Stimulated activated CD8-positive, alpha-beta memory T cell treated with anti-CD3 and anti-CD28 coated beads, Interleukin-2, amount 100 ng/mL, for 48 hours (primary cell): ENCODE measurements around the gene CCDC142.
A peak's percentile ranks its signal among the peaks of the same experiment; 100 is the strongest.

Source experiments
- DNase-seq, 2 donors: peaks; one replicate each; pipeline ENCODE4 v3.0.0-alpha.2; 2020; ENCODE audit warnings: low read depth in 2 of 2

Gene CCDC142

GRCh38 chr2:74482801-74483674 lies at the start of gene CCDC142, which contains the start of gene TTC31:
CCDC142 (minus strand) TSS chr2:74482998; CDS start chr2:74482837, 161 bp downstream.
TTC31 (plus strand) TSS chr2:74483081; CDS start chr2:74483096, 15 bp downstream.
- DNase-seq: peak; percentile 88 to 89

- no peak for DNase-seq
Observed at GRCh38 chr2:74532222-74532621, 49.4 kb upstream of the CCDC142 start.

GRCh38 chr2:74531666-74532065 lies 48.9 kb upstream of the CCDC142 start:
- DNase-seq: no peak

GRCh38 chr2:74530239-74531187 lies 47.7 kb upstream of the CCDC142 start:
- DNase-seq: no peak

DNA sequence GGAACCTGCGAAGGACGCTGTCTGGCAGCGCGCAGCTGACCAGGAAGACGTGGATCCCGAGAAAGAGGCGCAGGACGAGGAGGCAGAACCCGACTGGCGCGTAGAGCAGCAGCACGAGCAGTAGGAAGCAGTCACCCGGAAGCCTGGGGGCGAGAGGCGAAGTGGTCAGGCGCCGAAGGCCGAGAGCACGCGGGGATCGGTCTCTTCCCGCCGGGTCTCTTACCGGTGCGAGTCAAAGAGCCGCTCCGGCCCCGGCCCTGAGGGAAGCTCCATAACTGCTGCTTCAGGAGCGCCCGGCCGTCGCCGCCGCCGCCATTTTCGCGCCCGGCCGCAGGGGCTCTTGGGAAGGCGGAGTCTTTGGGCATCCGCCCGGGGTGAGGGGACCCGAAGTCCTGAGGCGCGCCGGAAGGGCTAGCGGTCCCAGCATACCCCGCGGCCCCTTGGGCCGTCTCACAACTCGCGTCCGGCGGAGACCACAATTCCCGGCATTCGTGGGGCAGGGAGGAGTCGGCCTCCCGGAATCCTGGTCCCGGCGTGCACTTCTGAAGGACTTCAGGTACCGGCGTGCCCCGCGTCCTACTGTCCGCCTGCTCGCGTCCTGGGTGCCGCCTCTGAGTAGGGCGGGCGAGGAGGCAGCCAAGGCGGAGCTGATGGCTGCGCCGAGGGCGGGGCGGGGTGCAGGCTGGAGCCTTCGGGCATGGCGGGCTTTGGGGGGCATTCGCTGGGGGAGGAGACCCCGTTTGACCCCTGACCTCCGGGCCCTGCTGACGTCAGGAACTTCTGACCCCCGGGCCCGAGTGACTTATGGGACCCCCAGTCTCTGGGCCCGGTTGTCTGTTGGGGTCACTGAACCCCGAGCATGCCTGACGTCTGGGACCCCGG lies 46.8 kb upstream of the CCDC142 start, which contains the start of the genes AUP1 and HTRA2:
TSS of gene AUP1 (minus strand) at position 350 of the 882 bp plus-strand sequence. CDS start at position 273, 77 bp downstream.
TSS of gene HTRA2 (plus strand) at position 577 of the 882 bp plus-strand sequence. CDS start at position 651, 74 bp downstream.
- DNase-seq: peak; percentile 91 to 93

DNA sequence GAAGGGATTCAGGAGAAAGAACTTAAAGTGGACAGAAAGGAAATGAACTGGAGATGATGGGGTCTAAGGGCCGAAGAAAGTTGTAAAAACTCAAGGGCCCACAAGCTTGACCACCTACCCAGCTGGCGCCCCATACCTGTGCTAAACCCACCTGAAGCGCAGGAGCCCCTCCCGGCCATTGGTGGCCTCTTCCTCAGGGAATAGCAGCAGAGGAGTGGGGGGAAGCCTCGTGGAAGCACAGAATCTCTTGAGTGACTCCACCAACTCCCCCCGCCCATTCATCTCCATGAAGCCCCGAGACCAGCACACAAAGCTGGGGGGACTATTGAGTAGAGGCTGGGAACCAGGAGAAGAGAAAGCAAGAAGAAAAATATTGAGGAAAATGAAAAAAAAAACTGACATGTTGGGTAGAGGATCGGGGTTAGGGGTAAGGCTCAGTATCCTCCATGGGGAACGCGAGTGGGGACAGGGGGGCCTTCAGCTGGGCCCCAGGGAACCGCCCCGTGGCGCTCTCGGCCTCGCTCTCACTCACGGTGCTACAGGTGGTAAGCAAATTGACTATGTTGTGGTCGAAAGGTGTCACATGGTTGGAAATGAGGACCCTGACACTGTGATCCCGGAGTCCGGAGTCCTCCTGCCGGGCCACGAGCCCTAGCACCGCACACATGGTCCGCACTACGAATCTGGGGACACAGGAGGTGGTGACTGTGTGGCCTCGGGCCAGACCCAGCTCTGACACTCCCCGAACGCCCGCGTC lies 46.0 kb upstream of the CCDC142 start:
- DNase-seq: no peak

DNA sequence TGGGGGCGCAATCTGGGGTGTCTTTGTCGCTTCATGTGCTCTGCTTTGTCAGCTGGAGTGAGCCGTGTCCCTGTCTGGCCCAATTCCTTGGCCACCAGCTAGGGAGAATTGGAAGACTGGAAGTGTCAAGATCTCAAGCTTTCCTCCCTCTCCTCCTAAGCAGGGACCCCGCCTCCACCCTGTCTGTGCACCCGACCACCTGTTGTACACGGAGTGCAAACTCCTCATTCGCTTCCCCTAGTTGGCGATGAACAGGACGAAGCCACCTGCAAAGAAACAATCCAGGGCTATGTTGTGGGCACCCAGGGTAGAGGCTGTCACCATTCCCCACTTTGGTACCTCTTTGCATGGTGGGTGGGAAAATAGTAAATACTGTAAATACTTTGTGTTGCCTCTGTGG lies 44.9 kb upstream of the CCDC142 start:
- DNase-seq: no peak

GRCh38 chr2:74526649-74527230 lies 43.9 kb upstream of the CCDC142 start:
- no peak for DNase-seq

DNA sequence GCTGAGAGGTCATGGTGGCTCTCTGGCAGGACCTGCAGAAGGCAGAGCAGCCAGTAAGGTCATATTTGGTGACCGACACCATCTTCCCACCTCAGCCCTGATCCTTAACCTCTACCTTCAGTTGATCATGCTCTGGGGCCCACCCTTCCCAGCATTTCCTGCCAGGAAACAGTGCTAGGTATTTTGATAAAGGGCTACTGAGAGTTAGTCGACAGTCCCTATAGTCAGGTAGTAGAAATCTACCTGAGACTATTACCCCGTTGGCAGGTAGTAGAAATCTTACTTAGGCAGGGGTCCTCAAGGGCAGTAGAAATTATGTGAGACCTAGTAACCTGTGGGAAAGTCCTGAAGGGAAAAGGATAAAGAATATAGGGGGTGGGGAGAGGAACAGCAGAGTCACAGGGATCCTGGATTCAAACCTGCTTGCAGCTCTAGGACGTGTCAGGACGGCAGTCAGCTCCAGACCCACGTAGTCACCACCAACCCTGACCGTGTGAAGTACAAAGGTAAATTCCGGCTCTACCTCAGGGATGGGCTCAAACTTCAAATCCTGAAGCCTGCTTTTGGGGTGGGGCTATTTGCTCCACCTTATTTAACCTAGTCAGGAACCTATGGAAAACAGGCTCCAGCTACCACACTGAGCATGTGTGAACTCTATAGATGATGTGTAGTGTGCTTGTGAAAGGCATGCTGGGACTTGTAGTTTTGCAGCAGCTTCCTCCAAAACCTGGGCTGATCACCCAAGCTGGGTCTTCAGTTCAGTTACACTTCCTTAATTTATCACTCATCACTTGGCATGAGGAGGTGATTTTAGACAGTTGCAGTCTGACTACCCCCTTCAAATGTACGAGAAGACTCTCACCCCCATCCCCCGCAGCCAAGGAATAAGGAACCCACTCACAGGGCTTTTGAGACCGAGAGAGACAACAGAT lies 43.2 kb upstream of the CCDC142 start, which contains the start of gene DQX1:
TSS of gene DQX1 (minus strand) at position 515 of the 932 bp plus-strand sequence. CDS start at position 13, 502 bp downstream.
- no peak for DNase-seq

- no peak for DNase-seq
Observed at GRCh38 chr2:74524955-74525716, 42.3 kb upstream of the CCDC142 start.

GRCh38 chr2:74524005-74524404 lies 41.2 kb upstream of the CCDC142 start:
- no peak for DNase-seq

DNA sequence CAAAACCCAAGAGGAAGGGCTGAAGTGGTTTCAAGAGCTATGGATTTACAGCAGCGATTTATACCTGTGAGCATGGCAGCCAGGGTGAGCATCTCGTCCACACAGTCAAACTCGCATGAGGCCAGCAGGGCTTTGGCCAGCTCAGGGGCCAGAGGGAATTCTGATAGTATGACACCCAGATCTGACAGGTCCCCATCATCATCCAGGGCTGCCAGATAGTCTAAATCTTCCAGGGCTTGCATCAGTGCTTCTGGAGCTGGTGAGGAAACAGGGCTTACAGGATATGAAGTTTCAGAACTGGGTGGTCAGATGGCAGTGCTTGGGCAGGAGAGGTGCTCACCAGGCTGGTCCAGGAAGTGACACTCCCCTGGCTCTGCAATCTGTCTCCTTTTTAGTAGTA lies 39.7 kb upstream of the CCDC142 start:
- no peak for DNase-seq

GRCh38 chr2:74516650-74517049 lies 33.9 kb upstream of the CCDC142 start:
- no peak for DNase-seq

DNA sequence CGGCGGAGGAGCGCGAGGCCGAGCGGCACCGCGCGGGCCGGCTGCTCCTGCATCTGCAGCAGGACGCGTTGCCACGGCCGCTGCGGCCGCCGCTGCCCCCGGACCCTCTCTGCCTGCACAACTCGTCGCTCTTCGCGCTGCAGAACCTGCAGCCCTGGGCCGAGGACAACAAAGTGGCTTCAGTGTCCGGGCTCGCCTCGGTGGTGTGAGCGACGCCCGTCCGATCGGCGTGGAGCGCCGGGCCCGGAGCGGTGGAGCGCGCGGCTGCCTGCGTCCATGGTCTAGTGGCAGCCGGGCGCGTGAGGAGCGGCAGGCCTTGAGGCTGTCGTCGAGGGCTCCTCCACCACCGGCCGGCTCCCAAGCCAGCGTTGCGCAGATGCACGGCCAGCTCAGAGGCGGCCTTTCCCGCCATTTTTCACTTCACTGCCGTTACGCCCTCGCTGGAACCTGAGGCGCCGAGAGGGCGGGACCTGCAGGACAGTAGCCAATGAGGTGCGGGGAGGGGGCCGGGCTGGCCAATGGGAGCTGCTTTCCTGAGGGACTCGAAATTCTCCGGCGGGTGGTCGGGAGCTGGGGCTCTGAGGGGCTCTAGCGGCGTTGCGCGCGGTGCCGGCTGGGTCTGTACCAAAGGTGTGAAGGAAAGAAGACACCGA lies 33.3 kb upstream of the CCDC142 start:
- DNase-seq: peak; percentile 46 to 70

DNA sequence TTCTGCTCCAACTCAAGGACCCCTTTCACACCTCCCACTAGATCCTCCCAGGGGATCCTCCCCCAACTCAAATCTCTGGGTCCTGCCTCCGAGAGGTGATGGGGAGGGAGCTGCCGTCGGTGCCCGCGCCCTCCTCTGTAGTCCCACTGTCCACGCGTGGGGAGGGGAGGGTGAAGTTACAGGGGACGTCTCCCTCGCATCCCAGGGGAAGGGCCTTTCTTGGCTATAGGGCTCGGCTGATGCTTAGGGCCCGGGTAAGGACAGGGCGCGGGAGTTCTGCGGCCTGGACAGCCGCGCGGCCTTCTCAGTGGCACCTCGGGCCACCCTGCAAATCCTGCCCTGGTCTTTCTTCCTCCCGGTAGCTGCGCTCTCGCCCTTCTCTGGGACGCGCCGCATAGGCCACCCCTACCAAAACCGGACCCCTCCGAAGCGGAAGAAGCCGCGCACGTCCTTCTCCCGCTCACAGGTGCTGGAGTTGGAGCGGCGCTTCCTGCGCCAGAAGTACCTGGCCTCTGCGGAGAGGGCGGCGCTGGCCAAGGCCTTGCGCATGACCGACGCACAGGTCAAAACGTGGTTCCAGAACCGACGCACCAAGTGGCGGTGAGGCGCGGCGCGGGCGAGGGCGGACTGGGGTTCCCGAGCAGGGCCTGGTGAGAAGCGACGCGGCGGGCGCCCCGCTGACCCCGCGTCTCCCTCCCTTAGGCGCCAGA lies 32.6 kb upstream of the CCDC142 start:
- DNase-seq: no peak

DNA sequence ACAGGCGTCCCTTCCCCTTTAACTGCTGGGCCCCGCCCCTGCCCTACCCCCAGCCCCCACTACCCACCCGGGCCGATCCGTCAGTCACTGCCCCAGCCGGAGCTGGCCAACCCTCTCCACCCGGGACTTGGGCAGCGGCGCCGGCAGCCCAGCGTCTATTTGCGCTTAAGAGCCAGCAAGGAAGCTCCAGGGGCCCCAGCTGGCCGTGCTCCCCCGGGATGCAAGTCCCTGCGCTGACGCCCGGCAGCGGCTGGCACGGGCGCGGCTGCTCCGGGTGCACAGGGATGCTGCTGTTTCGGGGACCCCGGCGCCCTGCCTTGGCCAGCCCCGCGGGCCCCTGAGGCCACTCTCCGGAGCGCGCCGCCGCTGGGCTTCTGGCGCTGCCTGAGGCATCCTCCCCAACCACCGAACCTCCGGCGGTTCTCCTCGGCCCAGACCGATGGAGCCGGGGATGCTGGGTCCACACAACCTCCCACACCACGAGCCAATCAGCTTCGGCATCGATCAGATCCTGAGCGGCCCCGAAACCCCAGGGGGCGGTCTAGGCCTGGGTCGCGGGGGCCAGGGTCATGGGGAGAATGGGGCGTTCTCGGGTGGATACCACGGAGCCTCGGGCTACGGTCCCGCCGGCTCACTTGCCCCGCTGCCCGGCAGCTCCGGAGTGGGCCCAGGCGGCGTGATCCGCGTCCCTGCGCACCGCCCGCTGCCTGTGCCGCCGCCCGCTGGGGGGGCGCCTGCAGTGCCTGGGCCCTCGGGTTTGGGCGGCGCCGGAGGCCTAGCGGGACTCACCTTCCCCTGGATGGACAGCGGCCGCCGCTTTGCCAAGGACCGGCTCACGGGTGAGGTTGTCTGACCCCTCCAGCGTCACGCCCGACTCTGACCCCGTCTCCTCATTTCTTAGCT lies 31.8 kb upstream of the CCDC142 start, which contains the start of gene TLX2:
TSS of gene TLX2 (plus strand) at position 83 of the 903 bp plus-strand sequence. CDS start at position 440, 357 bp downstream.
- no peak for DNase-seq
